Measurements from ENCODE around the gene PRDM16. TPM values are rescaled to one million over a fixed set of nuclear protein-coding genes. Genes with fewer than 3 reads are reported as not detected.

The PRDM16 gene
- total and polyA plus RNA-seq, 2 of the 13 experiments (the other 11 are each of a cell fraction or from before 2014, with no cell fraction given) = 0.15 to 0.81 TPM

- no peak overlapping the region for H3K4me2 ChIP-seq (ENCODE audit: low read depth, low read length)
- H3K79me2 ChIP-seq (ENCODE audit: insufficient read depth, low read length) = no peaks in the 10 kb centered on the region
- no peaks in the 10 kb centered on the region for H3K9me3 ChIP-seq (ENCODE audit: low read length)
- FAIRE-seq = no peak
- H3K36me3 ChIP-seq (replicated peaks in 1 of 2; ENCODE audit: control insufficient read depth in 1 of 2, insufficient read depth in 2 of 2, low read length in 2 of 2) = no peaks in the 10 kb centered on the region
- ChIA-PET CTCF (ENCODE audit: low intra/inter-chr PET ratio, low total read pairs) (no interaction called here), POLR2A (no interaction called here)
- no peak overlapping the region for H3K9ac ChIP-seq (ENCODE audit: insufficient read depth, low read depth, low read length)
- intact Hi-C loops (cut with micrococcal nuclease; ENCODE audit: unreplicated experiment) = no loop called here
- H4K20me1 ChIP-seq (ENCODE audit: insufficient read depth, low read length) = no peaks in the 10 kb centered on the region
- H3K27me3 ChIP-seq (ENCODE audit: control insufficient read depth in 1 of 2, insufficient read depth in 2 of 2, low read length in 2 of 2) = peaks cover 0 to 3% of the 10 kb centered on the region in 2 experiments; a peak in 2 of 5 replicates
- no peak overlapping the region for H3K27ac ChIP-seq (ENCODE audit: extremely low read length, insufficient read depth, low read length)
- H2AFZ ChIP-seq (ENCODE audit: low read length) = no peak overlapping the region
- BruUV-seq (replicated peaks) = no TSS peak
- no peak for DNase-seq (ENCODE audit: low spot score)
- no peak for TF ChIP-seq U2AF2 (IDR thresholded peaks at IDR 0.05; ENCODE audit: low read depth, low read length)
- TF ChIP-seq ZNF850 (CRISPR knock-in tag; conservative IDR thresholded peaks at IDR 0.05) = no peak
- no peak for TF ChIP-seq KDM6A (CRISPR knock-in tag; IDR thresholded peaks at IDR 0.05; ENCODE audit: low read depth)
- no peak for TF ChIP-seq ZNF30 (CRISPR knock-in tag; IDR thresholded peaks at IDR 0.05)
- TF ChIP-seq, protein P1, sequence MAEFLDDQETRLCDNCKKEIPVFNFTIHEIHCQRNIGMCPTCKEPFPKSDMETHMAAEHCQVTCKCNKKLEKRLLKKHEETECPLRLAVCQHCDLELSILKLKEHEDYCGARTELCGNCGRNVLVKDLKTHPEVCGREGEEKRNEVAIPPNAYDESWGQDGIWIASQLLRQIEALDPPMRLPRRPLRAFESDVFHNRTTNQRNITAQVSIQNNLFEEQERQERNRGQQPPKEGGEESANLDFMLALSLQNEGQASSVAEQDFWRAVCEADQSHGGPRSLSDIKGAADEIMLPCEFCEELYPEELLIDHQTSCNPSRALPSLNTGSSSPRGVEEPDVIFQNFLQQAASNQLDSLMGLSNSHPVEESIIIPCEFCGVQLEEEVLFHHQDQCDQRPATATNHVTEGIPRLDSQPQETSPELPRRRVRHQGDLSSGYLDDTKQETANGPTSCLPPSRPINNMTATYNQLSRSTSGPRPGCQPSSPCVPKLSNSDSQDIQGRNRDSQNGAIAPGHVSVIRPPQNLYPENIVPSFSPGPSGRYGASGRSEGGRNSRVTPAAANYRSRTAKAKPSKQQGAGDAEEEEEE (CRISPR knock-in tag; IDR thresholded peaks at IDR 0.05; ENCODE audit: borderline replicate concordance) = no peak
- no peak for TF ChIP-seq SNAPC5 (CRISPR knock-in tag; IDR thresholded peaks at IDR 0.05; ENCODE audit: borderline replicate concordance)
- no peak for TF ChIP-seq ZXDC (CRISPR knock-in tag; IDR thresholded peaks at IDR 0.05)
- TF ChIP-seq ZNF629 (CRISPR knock-in tag; conservative IDR thresholded peaks at IDR 0.05) = no peak
- H3K4me1 ChIP-seq (ENCODE audit: insufficient read depth, low read length) = peaks cover 50% of the 10 kb centered on the region
- in situ Hi-C loops (cut with HindIII; ENCODE audit: extremely low pct_ligation_motif_present, low pct_unique_long_range_greater_than_20kb) = no loop called here
- no peak overlapping the region for H3K4me3 ChIP-seq (replicated peaks in 1 of 3; ENCODE audit: insufficient read depth in 1 of 3, low read depth in 2 of 3, low read length in 3 of 3)
- WGBS (ENCODE audit: low lambda C conversion rate) = 80% methylated on average over 19 of the region's 19 CpGs
- no peak for ATAC-seq
Measured at GRCh38 chr1:3140437-3140836, 71.4 kb downstream of the PRDM16 start.
